ENCODE measurements around the gene ZBTB7B. TPM values are rescaled to one million over a fixed set of nuclear protein-coding genes. Genes with fewer than 3 reads are reported as not detected.
A peak's percentile ranks its signal among the peaks of the same experiment; 100 is the strongest.

The ZBTB7B gene
- polyA plus RNA-seq, 2 of the 4 experiments (the other 2 are of a cell fraction), result 20.5 to 30.7 TPM

- Histone ChIP-seq H3K9me3 (no peaks in the 10 kb centered on the region), H3K4me1 (peaks cover 96% of the 10 kb centered on the region), H3K4me3 (no peak overlapping the region), H3K27ac (peak overlapping the region in 1 of 2 experiments; percentile 100; a peak in 3 of 6 replicates), H3K4me2 (peak overlapping the region; percentile 59; the same call in 1 of the 3 replicates)
- ChIA-PET CTCF (no interaction called here), POLR2A (no interaction called here)
- ATAC-seq, result no peak
- DNase-seq (ENCODE audit: low read depth in 1 of 2, low spot score in 1 of 2), result no peak
- TF ChIP-seq ESRRA (IDR thresholded peaks at IDR 0.05; ENCODE audit: borderline replicate concordance, low read length), result no peak
- TF ChIP-seq FOXS1 (CRISPR knock-in tag; IDR thresholded peaks at IDR 0.05), result no peak
- no peak for TF ChIP-seq MAFK (IDR thresholded peaks at IDR 0.05; ENCODE audit: partially characterized antibody)
- TF ChIP-seq KDM5A (IDR thresholded peaks at IDR 0.05), result no peak
- TF ChIP-seq NFE2L2 (conservative IDR thresholded peaks at IDR 0.05; ENCODE audit: low read length), result no peak
- TF ChIP-seq HOXB5 (CRISPR knock-in tag; IDR thresholded peaks at IDR 0.05), result no peak
- no peak for TF ChIP-seq MYC (IDR thresholded peaks at IDR 0.05; ENCODE audit: borderline replicate concordance, low read length)
- no peak for TF ChIP-seq ZSCAN20 (CRISPR knock-in tag; IDR thresholded peaks at IDR 0.05)
- no peak for TF ChIP-seq SREBF2 (IDR thresholded peaks at IDR 0.05)
- TF ChIP-seq CHD4 (IDR thresholded peaks at IDR 0.05; ENCODE audit: borderline replicate concordance), result no peak
- no peak for TF ChIP-seq ZFP36 (IDR thresholded peaks at IDR 0.05; ENCODE audit: borderline replicate concordance, partially characterized antibody)
- TF ChIP-seq TP53 (CRISPR knock-in tag; IDR thresholded peaks at IDR 0.05), result no peak
- no peak for TF ChIP-seq E2F6 (IDR thresholded peaks at IDR 0.05; ENCODE audit: borderline replicate concordance, low read depth)
- TF ChIP-seq RARB (CRISPR knock-in tag; IDR thresholded peaks at IDR 0.05), result no peak
- TF ChIP-seq JUNB (IDR thresholded peaks at IDR 0.05), result no peak
- no peak for TF ChIP-seq USF2 (IDR thresholded peaks at IDR 0.05)
- no peak for TF ChIP-seq BCL3 (IDR thresholded peaks at IDR 0.05)
- 91% methylated on average over 5 of the region's 5 CpGs for WGBS (ENCODE audit: missing lambda C conversion rate)
- FAIRE-seq, result no peak
These were observed 7.1 kb downstream of the ZBTB7B start for GRCh38 chr1:155009742-155010141.

- TF ChIP-seq MAX (IDR thresholded peaks at IDR 0.05) (no peak), CBX2 (IDR thresholded peaks at IDR 0.05; ENCODE audit: borderline replicate concordance, low read depth) (no peak), FOSB (CRISPR knock-in tag; IDR thresholded peaks at IDR 0.05) (no peak), RCOR1 (IDR thresholded peaks at IDR 0.05; ENCODE audit: low read depth, low read length) (no peak), FOXS1 (CRISPR knock-in tag; IDR thresholded peaks at IDR 0.05) (no peak), EP300 (IDR thresholded peaks at IDR 0.05) (no peak), HEYL (CRISPR knock-in tag; IDR thresholded peaks at IDR 0.05) (no peak), JUN (IDR thresholded peaks at IDR 0.05) (no peak), TFCP2L1 (CRISPR knock-in tag; IDR thresholded peaks at IDR 0.05) (no peak)
- 76% methylated on average over 11 of the region's 11 CpGs for WGBS (ENCODE audit: missing lambda C conversion rate)
- ATAC-seq (no peak), DNase-seq (ENCODE audit: low read depth in 1 of 2, low spot score in 1 of 2) (no peak), FAIRE-seq (no peak)
- Histone ChIP-seq H3K4me3 (no peak overlapping the region), H3K4me1 (peaks cover 93% of the 10 kb centered on the region), H3K9me3 (no peaks in the 10 kb centered on the region), H3K27ac (peak overlapping the region; percentile 67 to 100; a peak in 4 of 6 replicates), H3K4me2 (peak overlapping the region; percentile 59)
- POLR2A ChIA-PET, result interaction anchor here (0.6 to 1.1 kb wide), 2 partner anchors 9 to 17 kb away, joined by 3 to 8 read pairs; partner anchors contain the start of gene LENEP
- CTCF ChIA-PET, result interaction anchor here (0.5 to 1.3 kb wide), 2 partner anchors 75 to 232 kb away, joined by 3 read pairs; no protein-coding TSS in a partner anchor
These were observed 7.8 kb downstream of the ZBTB7B start for GRCh38 chr1:155010211-155010918.

Measured in A549 (cell line).